HS-27A (cell line): ENCODE results near the gene PDE6A.
"Not testable (repeated sequence)": the region's sequence is repeated elsewhere in the genome, so short reads cannot be mapped to it uniquely, and the experiment has no call there.

Source experiments
- DNase-seq: peaks from one replicate; pipeline ENCODE4 v3.0.0-alpha.2; 2012; ENCODE audit warnings: low read depth, missing footprints

PDE6A gene

GRCh38 chr5:149860801-149861322, 83.7 kb downstream of the PDE6A start:
- DNase-seq: no peak

- no peak for DNase-seq
Observed at GRCh38 chr5:149859746-149860145, 84.8 kb downstream of the PDE6A start.

GRCh38 chr5:149858481-149858880, 86.1 kb downstream of the PDE6A start:
- DNase-seq: not testable (repeated sequence)

- DNase-seq: no peak
Observed at GRCh38 chr5:149857499-149857898, 87.1 kb downstream of the PDE6A start.

GRCh38 chr5:149855366-149855765, 89.2 kb downstream of the PDE6A start:
- DNase-seq: no peak

GRCh38 chr5:149854866-149855265, 89.7 kb downstream of the PDE6A start:
- DNase-seq: no peak

GRCh38 chr5:149853701-149854100, 90.9 kb downstream of the PDE6A start:
- DNase-seq: no peak

GRCh38 chr5:149853331-149853648, 91.3 kb downstream of the PDE6A start:
- DNase-seq: no peak

- no peak for DNase-seq
Observed at GRCh38 chr5:149852641-149853330, 91.8 kb downstream of the PDE6A start.

GRCh38 chr5:149851211-149851610, 93.4 kb downstream of the PDE6A start:
- no peak for DNase-seq

- DNase-seq: no peak
Observed at GRCh38 chr5:149849966-149850910, 94.4 kb downstream of the PDE6A start.

- no peak for DNase-seq
Observed at GRCh38 chr5:149849280-149849965, 95.2 kb downstream of the PDE6A start.

- DNase-seq: no peak
Observed at GRCh38 chr5:149847611-149848010, 97.0 kb downstream of the PDE6A start.

GRCh38 chr5:149846021-149846420, 98.6 kb downstream of the PDE6A start:
- no peak for DNase-seq

GRCh38 chr5:149845601-149846000, 99.0 kb downstream of the PDE6A start:
- no peak for DNase-seq

GRCh38 chr5:149841851-149842793, 102.5 kb downstream of the PDE6A start:
- no peak for DNase-seq

GRCh38 chr5:149840226-149840825, 104.3 kb downstream of the PDE6A start:
- DNase-seq: no peak

- DNase-seq: no peak
Observed at GRCh38 chr5:149839761-149840160, 104.8 kb downstream of the PDE6A start.

GRCh38 chr5:149838881-149839739, 105.5 kb downstream of the PDE6A start:
- DNase-seq: no peak

- DNase-seq: no peak
Observed at GRCh38 chr5:149837680-149838269, 106.8 kb downstream of the PDE6A start.
